Measurements from ENCODE around the gene OR6C3.
"Not testable (repeated sequence)": the region's sequence is repeated elsewhere in the genome, so short reads cannot be mapped to it uniquely, and the experiment has no call there.

The OR6C3 gene

DNA sequence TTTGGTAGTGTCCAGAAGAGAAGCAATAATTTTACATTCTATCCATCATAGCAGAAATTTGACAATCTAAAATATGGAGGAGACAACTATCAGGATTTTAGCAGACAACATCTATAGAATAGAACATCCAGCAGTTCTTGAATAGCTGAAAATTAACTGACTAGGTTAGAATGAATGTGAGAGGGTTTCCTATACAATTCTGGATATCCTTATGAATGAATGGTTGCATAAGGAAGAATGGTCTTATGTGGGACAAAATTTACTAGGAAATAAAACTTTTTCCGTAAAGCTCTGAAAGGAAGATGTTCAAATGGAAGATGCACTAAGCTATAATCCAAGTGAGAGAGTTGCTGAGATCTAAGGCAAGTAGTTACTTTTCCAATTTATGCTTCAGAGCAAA lies at the start of gene OR6C3:
OR6C3 (plus strand) TSS at position 301 of the 400 bp plus-strand sequence. CDS start 955 bp downstream, outside the sequence.
- H3K4me3 ChIP-seq (ENCODE audit: low read depth, low read length): no peak within 1 kb of the TSS

DNA sequence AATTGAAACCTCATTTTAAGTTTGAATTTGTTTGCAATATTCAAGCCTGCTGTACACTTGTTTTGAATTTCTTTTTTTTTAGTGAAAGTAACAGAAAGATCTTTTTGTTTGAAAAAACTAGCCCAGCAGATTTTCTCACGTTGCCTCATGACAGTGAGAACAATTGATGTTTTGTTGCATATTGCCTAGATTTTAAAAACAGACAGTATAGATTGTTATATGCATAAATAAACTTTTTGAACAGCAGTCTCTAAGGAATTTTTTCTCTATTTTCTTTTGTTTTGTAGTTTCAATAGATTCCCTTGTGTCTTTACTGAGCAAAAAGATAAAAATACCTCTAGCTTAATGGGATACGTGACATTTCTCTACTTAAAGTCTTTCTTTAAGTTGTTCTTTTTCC lies 49.6 kb upstream of the OR6C3 start:
- no peak overlapping the region for H3K4me3 ChIP-seq (ENCODE audit: low read depth, low read length)

DNA sequence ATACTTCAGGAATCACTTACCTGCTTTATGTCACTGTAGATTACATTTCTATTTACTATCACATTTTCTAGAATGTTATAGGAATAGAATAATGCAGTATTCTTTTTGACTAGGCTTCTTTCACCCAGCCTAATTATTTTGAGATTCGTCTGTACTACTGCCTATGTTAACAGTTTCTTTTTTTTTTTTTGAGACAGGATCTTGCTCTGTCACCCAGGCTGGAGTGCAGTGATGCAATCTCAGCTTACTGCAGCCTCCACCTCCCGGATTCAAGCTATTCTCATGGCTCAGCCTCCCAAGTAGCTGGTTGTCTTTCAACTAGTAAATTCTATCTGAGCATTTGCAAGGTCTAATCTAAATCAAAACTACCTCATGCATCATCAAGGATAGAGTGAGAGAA lies 40.5 kb upstream of the OR6C3 start:
- no peak overlapping the region for H3K4me3 ChIP-seq (ENCODE audit: low read depth, low read length)

DNA sequence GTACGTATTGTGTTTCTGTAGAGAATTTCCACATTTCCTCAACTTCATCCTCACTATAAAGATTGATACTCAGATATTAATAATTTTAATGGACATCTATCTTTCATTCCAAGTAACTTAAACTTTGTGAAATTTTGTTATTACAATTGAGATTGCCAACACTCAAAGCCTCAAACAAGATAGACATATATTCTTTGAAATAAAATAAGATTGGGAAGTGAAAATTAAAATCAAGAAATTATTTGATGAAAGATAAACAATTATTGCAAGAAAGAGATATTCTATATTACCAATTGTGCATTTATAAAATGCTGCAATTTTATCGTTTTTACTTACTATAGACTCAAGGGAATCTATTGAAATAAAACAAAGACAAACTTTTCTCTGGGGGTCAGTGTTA lies 34.1 kb upstream of the OR6C3 start, which contains the start of gene OR6C6:
OR6C6 (minus strand) TSS at position 101 of the 400 bp plus-strand sequence. CDS start 1,337 bp downstream, outside the sequence.
- no peak within 1 kb of the TSS for H3K4me3 ChIP-seq (ENCODE audit: low read depth, low read length)

DNA sequence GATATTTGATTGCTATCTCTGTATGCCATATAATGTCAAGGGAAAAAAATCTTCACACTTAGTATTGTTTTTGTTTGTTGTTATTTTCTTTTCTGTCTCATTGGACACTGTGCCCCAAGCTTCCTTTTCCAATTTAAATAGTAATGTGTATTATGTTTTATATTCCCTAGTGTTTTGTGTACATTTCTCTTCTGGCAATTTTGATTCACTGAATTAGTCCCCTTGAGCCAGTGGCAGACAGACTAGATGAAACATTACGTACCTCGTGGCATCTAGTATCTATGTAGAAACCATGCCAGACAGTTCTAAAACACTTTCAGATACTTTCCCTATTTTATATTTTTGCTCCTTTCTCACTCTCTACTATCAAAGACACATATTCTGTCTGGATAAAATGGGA lies 16.5 kb upstream of the OR6C3 start, which contains the start of gene OR6C1:
OR6C1 (plus strand) TSS at position 301 of the 400 bp plus-strand sequence. CDS start 6,257 bp downstream, outside the sequence.
- H3K4me3 ChIP-seq (ENCODE audit: low read depth, low read length): no peak within 1 kb of the TSS

DNA sequence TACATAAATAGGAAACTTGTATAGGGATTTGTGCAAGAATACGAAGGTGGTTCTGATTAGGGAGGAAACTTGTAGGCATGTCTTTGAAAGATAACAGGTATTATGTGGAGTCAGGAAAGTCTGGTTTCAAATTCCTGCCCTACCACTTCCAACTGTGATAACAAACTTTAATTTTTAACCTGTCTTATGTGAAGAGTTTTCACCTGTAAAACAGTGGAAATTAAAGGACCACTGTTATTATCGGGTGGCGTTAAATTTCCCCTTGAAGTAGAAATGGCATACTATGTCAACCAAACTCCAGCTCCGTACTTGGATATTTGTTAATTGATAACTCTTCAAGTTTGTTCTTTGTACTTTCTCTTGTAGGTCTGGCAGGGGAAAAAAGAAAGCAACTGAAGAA lies 10.3 kb upstream of the OR6C3 start:
- no peak overlapping the region for H3K4me3 ChIP-seq (ENCODE audit: low read depth, low read length)

DNA sequence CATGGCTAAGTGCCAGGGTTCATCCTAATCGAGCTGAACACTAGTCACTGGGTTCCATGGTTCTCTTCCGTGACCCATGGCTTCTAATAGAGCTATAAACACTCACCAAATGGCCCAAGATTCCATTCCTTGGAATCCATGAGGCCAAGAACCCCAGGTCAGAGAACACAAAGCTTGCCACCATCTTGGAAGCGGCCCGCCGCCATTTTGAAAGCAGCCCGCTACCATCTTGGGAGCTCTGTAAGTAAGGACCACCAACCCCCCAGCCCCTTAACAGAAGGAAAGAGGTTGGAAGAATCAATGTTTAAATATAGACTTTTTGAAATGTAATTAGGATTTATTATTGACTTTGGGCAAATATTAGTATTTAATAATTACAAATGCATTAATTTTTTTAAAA lies 4.7 kb upstream of the OR6C3 start:
- H3K4me3 ChIP-seq (ENCODE audit: low read depth, low read length): not testable (repeated sequence)

DNA sequence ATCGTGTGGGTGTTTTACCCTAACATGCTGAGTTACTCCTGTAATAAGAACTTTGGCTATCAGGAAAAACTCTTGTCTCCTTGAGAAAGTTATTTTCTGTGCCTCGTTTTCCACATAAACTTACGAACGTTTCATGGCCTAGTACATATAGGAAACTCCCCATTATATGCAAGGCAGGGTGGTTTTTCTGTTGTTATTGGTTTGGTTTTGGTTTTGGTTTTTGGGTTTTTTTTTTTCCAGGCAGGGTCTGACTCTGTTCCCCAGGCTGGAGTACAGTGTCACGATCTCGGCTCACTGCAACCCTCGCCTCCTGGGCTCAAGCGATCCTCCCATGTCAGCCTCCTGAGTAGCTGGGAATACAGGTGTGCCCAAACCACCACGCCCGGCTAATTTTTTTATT lies 5.5 kb downstream of the OR6C3 start:
- H3K4me3 ChIP-seq (ENCODE audit: low read depth, low read length): no peak overlapping the region

DNA sequence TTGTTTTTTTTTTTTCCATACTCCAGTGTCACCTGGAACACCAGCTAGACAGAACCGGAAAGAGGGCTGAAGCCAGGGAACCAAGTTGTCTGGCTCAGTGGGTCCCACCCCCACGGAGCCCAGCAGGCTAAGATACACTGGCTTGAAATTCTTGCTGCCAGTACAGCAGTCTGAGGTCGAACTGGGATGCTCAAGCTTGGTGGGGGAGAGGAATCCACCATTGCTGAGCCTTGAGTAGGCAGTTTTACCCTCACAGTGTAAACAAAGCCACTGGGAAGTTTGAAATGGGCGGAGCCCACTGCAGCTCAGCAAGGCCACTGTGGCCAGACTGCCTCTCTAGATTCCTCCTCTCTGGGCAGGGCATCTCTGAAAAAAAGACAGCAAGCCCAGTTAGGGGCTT lies 24.8 kb downstream of the OR6C3 start:
- H3K4me3 ChIP-seq (ENCODE audit: low read depth, low read length): not testable (repeated sequence)

DNA sequence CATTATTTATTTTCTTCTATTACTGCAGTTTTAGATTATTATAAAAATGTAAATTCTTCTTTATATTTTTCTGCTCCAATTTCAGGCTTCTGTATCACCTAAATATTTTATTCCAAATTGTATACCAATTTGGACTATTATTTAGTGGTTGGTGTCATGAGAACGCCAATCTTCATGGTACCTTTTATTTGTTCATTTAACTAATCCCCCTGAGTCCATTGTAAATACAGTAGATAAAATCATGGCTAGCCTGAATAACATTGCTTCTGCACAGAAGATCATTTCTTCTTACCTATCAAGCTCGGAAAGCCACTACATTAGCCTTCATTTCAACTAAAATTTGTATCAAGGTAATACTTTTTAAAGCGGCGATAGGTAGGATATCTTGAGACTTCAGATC lies 32.1 kb downstream of the OR6C3 start, which contains the start of gene OR6C75:
OR6C75 (plus strand) TSS at position 301 of the 400 bp plus-strand sequence. CDS start 2,136 bp downstream, outside the sequence.
- H3K4me3 ChIP-seq (ENCODE audit: low read depth, low read length): no peak within 1 kb of the TSS

DNA sequence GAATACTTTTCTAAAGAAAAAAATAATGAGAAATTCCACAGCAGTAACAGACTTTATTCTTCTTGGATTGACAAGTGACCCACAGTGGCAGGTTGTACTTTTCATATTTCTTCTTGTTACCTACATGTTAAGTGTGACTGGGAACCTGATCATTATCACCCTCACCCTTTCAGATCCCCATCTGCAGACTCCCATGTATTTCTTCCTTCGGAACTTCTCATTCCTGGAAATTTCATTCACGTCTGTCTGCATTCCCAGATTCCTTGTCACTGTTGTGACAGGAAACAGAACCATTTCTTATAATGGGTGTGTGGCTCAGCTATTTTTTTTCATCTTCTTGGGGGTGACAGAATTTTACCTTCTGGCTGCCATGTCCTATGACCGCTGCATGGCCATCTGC lies 34.5 kb downstream of the OR6C3 start:
- H3K4me3 ChIP-seq (ENCODE audit: low read depth, low read length): no peak overlapping the region

DNA sequence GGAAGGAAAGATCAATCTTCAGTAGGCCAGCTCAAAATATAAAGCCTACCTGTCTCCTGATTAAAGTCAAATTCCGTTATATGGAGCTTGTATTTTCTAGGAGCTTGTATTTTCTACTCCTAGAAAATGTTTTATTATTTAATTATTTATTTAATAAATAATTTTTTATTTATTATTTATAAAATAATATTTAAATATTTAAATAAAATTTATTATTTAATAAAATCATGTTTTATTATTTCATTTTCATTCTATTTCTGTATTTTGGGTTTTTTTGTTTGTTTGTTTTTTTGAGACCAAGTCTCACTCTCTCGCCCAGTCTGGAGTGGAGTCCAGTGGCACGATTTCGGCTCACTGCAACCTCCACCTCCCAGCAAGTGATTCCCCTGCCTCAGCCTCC lies 42.0 kb downstream of the OR6C3 start:
- no peak overlapping the region for H3K4me3 ChIP-seq (ENCODE audit: low read depth, low read length)
